HG03139 (cell line): ENCODE data around the gene LCAT.

Experiments used
- ATAC-seq: cut with Tn5 transposase; IDR thresholded peaks from one replicate; pipeline ENCODE4 v1.9.1; 2021; ENCODE audit not compliant: unreplicated experiment

The LCAT gene

DNA sequence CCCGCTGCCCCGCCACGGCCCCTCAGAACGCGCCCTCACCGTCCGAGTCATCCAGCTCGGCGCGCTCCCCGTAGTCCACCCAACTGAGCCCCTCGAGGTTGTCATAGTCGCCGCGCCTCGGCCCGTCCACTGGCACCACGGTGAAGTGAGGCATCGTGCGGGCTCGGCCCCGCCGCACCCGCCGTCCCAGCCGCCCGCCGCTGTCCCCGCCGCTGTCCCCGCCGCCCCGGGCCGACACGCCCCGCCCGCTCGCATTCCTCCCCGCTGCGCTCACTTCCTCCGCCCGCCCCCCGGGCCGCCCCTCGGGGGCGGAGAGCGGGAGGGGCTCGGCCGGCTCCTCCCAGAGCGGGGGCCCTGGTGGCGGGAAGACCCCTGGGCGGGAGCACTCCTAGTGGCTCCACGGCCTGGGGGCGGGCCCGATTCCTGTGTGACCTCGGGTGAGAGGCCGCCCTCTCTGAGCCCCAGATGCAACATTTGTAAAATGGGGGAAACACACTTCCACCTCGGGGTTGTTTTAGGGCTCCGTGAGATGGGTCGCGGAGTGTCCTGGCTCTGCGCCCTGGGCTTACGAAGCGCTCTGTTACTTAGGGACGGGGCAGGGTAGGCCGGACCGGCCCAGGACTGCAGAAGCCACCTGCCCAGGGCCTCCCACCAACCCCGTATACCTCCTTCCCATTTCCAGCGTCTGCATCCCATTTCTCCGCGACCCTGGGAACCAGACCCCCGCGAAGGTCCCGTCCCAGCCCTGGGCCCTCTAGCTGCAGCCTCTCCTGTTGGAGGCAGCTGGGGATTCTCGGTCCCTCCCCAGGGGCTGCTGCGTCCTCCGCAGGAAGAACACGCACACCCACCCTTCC is 24.7 kb upstream of the LCAT start, which contains the start of gene SLC12A4:
Gene SLC12A4, minus strand, starts transcription at position 238 of the 854 bp plus-strand sequence. Its CDS starts 84 bp downstream, at position 154.
- peak; percentile 63 for ATAC-seq

- no peak for ATAC-seq
Observed at GRCh38 chr16:67967958-67968399, 24.1 kb upstream of the LCAT start.

- ATAC-seq, result no peak
Observed at GRCh38 chr16:67967183-67967957, 23.4 kb upstream of the LCAT start.

DNA sequence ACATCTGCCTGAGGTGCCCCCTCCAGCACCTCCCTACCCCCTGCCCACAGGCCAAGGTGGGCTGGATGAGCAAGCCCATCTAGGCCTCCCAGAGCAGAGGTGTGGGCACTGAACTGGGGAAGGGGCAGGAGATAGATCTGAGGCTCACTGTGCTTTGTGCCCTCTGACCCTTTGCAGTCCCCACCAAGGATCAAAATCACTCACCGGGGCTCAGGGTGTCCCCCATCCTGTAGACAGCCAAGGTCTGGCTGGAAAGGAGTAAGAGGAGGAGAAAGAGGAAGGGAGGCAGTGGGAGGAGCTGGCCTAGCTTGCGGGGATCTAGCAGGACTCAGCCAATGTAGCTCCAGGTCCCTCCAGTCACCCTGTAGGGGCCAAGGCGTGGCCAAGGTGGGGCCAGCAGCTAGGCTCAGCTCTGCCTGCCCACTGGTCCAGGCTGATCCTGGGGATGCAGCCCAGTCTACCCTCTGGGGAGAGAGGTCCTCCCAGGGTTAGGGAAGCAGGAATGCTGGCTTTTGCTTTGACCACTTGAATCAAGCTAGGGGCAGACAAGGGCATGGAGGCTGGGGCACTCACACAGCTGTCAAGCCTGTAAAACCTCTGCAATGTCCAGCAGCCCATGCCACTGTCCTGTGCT is 22.7 kb upstream of the LCAT start:
- no peak for ATAC-seq

DNA sequence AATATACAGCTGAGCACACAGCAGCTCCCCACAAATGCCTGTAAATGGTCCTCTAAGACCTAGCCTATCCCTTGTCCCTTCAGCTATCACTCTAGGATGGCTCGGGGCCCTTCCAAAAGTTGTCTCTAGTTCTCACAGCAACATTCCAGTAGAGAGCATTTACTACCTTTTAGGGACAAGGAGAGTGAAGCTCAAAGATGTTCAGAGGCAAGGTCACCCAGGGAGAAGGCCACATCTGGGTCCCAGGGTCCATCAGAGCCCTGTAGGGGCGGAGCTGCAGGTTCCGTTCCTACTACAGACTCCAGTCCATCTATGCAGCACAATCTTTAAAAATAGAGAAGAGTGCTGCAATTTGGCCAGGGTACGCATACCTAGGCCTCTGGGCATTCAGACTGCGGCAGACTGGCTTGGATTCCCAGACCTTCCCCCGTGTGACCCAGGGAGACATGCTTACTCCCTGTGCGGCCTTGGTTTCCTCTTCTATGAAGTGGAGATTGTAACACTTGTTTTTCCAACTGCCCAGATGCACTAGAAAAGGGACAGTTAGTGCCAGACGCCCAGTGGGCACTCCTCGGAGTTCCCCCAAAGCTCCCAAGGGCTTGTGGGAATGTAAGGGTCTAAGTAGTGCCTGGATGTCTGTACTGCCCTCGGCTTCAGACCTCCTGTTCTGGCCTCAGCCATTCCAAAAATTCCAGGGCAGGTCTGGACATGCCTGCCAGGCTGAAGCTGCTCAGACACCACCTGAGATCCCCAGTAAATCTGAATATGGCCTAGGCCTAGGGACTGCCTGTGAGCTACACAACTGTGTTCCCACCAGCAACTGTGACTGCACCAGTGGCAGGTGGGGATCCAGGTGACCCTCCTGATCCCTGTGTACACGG is 22.0 kb upstream of the LCAT start:
- ATAC-seq, result no peak

DNA sequence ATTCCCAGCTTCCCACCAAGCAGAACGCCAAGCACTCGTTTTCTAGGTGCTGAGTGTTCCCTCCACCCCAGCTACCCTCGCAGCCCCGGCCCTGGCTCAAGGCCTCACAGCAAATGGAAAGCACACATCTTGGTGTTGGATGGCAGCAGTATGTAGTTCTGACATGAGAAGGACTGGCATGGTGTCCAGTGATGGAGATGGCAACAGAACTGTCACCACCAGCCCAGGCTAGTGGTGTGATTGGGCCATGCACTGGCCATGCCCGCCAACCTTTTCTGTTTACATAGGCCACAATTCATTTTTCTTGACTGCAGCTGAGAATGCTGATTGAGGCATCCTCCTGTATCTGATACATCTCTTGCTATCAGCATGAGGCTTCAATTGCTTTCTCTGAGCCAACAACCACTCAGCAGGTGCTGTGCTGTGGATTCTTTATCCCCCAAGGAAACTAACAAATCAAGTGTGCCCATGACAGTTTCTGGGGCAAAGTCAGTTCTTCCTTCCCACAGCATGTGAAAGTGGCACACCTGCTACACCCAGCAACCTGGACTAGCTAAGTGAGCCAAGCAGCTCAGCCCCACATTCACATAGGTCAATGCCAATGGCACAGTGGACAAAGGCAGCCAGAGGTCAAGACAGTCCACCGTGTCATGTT is 20.7 kb upstream of the LCAT start:
- no peak for ATAC-seq

DNA sequence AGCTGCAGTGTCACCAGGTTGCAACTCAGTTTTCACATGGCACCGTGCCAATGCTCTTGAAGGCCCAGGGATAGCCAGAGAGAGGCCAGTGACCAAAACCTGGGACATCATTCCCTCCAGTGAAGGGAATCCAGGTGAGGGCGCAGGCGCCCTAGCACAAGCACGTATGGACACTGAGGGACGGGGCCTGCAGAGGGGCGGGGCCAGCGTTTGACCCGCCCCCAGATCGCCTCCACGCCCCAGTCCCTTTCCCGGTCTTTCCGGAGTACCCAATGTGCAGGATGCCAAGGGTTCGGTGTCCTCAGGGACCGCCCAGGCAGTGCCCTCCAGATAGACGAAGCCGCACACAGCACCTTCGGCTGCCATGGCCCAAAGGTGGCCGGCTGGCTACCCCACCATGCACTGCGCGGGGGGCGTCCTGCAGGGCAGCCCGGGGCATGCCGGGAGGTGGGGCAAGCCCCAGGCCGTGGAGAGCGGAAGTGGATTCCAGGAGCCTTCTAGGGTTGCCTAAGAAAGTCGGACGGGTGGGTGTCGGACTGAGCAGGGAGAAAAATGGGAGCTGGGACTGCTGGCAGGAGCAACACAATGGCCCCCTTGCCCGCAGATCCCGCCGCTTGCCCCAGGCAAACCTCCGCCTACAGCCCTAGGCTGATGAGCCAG is 19.9 kb upstream of the LCAT start:
- no peak for ATAC-seq

- no peak for ATAC-seq
Observed at GRCh38 chr16:67963292-67963661, 19.4 kb upstream of the LCAT start.

GRCh38 chr16:67962135-67962534 is 18.2 kb upstream of the LCAT start:
- ATAC-seq, result no peak

- no peak for ATAC-seq
Observed at GRCh38 chr16:67961551-67961957, 17.6 kb upstream of the LCAT start.

GRCh38 chr16:67959536-67960329 is 15.8 kb upstream of the LCAT start:
- no peak for ATAC-seq

DNA sequence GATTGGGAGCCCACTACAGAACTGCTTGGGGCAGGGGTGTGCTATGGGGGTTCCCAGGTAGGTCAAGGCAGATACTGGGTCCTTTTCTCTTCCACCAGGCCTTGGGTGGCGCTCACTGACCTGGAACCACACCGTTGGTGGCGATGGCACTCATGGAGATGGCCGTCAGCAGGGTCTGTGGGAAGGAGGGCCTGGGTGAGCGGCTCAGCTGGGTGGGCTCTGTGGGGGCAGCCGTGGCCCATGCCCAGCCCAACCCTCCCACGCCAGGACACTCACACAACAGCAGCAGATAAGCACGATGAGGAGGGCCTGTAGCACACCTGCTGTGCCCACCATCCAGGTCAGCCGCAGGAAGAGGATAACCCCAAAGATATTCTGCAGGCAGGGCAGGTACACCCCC is 13.7 kb upstream of the LCAT start:
- ATAC-seq, result no peak

DNA sequence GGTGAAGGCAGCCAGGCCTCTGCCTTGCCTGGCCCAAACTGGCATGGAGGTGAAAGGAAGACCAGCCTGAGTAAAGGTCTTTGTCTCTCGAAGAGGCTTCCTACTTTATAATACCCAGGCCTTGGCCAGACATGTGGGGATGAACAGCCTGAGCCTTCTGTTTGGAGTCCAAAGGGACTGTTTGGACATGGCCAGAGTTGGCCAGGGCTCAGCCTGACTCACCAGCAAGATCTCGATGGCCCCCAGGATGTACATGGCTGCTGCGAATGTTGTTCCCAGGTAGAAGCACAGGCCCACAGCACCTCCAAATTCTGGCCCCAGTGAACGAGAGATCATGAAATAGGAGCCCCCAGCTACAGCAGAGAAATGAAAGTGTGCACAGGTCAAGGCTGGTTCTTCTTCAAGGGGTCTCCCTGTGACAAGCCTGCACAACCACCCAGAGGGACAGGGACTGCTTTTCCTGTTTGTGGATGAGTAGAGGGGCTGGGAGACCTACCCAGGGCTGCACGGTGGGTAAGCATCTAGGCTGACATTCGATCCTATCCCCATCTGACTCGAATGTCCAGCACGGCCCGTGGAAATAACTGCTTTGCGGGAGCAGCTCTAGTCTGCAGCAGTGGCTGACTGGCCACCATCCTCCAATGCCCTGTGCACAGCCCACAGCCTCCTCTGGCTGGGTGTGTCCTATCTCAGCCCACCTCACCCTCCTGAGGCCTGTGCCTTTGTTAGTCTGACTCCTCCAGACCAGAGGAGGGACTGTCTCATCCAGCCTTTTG is 10.7 kb upstream of the LCAT start:
- no peak for ATAC-seq

DNA sequence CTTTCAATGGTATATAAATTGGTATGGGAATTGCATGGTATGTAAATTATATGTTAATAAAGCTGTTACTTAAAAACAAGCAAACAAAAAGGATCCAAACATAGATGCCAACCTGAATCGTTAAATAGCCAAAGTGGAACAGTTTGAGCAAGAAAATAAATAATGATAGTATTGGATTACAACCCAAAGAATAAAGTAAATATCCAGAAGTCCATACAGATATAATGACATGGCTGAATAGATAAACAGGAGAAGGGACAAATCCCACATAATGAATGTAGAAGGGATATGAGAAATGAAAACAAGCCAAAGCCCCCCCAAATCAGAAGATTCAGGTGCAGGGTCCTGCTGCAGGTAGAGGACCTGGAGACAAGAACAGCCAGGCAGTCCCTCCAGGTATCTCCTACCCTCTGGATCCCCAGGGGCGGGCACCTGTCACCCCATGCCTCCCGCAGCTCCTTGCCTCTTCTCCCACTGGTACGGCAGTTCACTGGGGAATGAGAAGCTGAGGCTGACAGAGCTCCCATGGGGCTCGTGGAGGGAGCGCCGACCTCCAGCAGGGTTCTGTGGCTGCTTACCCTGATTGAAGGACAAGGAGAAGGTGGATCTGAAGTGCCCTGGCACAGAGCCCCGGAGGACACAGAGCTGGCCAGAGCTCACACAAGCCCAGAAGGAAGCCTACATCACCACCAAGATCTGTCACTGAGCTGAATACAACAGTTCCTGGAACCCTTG is 9.9 kb upstream of the LCAT start:
- no peak for ATAC-seq

- no peak for ATAC-seq
Observed at GRCh38 chr16:67951485-67951884, 7.6 kb upstream of the LCAT start.

DNA sequence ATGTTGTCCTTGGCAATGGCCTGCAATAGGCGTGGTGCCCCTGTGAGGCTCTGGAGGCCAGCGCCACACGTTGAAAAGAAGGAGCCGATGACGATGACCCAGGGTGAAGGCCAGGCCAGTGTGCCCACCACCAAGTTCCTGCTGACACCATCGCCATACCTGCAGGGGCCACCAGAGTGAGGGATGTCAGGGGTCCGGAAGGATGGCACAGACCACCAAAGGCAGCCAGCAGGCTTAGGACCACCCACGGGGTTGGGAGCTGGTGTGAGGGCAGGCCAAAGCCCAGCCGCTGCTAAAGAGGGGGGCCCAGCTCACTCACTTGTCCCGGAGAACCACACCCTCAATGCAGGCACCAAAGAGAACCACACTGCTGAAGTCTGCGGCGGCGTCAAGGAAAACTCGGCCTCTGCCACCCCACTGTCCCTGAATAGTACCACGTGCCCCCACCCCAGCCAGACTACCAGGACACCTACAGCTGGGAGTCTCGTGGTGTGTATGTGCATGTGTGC is 6.5 kb upstream of the LCAT start:
- ATAC-seq, result no peak

- no peak for ATAC-seq
Observed at GRCh38 chr16:67949645-67950044, 5.7 kb upstream of the LCAT start.
